ENCODE data around the gene KLHL22. TPM values are rescaled to one million over a fixed set of nuclear protein-coding genes. Genes with fewer than 3 reads are reported as not detected.

Gene KLHL22
- total RNA-seq, 6 donors from 2014 or later: 17.5 to 48.2 (median 22.7) TPM

DNA sequence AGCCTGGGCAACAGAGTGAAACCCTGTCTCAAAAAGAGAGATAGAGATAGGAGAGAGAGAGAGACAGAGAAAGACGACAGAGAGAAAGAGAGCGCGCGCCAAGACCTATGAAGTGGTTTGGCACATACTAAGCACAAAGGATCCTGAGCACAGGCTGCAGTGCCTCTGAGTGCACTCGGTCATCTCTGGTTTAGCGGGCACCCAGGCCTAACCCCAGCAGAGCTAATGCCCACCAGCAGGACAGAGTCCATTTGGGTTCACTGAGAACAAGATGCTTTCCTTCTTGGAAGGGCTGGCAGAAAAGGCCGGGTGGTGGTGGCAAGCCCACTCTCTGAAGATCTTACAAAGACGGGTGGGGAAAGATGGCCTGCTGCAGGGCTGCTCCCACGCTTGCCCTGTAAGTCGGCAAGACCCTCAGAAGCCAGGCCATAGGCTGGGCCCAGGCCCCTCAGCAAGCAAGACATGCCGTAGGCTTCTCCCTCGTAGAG lies 61.3 kb downstream of the KLHL22 start:
- Histone ChIP-seq H3K27ac (no peak overlapping the region), H3K4me1 (peaks cover 48 to 66% (median 59%) of the 10 kb centered on the region in 4 donors), H3K27me3 (peaks cover 0 to 49% (median 19%) of the 10 kb centered on the region in 4 donors), H3K36me3 (peaks cover 0 to under 1% (median 0%) of the 10 kb centered on the region in 4 donors), H3K4me3 (no peak overlapping the region), H3K9me3 (no peaks in the 10 kb centered on the region)
- no peak for ATAC-seq (ENCODE audit: low FRiP score in 2 of 2)
- peak in 1 of 2 donors; percentile 7 for DNase-seq
- TF ChIP-seq CTCF (IDR thresholded peaks at IDR 0.05) (no peak), POLR2A (IDR thresholded peaks at IDR 0.05) (no peak), POLR2AphosphoS5 (IDR thresholded peaks at IDR 0.05) (no peak), EP300 (IDR thresholded peaks at IDR 0.05) (no peak)
- WGBS, 2 donors: 90 to 93% methylated on average over 11 to 12 of the region's 12 CpGs

DNA sequence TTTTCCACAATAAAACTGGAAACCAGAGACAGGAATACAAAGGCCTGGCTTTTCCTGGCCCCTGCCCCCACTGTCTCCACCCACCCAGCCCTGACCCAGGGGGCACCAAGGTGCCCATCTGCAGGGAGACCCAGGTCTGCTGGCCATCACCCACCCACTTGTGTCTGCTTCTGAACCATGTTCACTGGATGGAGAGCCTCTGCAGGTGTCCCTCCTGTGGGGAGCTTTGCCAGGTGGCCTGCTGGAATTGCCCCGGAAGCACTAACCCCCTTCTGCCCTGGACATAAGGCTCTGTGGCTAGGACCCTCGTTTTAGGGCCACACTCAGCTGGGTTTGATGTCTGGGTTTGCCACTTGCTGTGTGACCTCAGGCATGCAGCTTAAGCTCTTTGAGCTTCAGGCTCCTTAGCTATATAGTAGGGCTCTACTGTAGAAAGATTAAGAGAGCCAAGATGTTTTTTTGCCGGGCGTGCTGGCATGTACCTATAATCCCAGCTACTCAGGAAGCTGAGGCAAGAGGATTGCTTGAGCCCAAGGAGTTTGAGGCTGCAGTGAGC lies 61.8 kb downstream of the KLHL22 start:
- peaks cover 0 to 49% (median 19%) of the 10 kb centered on the region in 4 donors for H3K27me3 ChIP-seq
- DNase-seq: no peak
- no peak for TF ChIP-seq EP300 (IDR thresholded peaks at IDR 0.05)
- no peak for TF ChIP-seq POLR2A (IDR thresholded peaks at IDR 0.05)

DNA sequence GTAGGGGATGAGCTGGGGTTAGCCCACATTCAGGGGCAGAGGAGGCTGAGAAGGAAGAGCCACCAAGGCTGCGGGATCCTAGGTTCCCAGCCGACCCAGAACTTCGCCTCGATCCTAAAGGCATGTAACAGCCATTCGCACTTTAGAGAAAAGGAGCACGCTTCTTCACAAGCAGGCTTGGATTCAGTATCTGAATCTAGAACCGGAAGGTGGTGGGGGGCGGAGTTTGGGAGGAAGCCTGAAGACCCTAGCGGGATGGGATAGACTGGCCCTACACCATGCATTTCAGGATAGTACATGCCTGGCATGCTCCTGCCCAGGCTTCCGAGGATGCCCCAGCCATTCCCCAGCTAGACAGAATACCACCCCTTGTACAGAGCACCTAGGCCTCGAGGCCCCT lies 62.4 kb downstream of the KLHL22 start:
- H3K9me3 ChIP-seq: no peaks in the 10 kb centered on the region
- no peak for ATAC-seq (ENCODE audit: low FRiP score in 2 of 2)
- DNase-seq: no peak
- WGBS, 2 donors: 94 to 97% methylated on average over 10 to 11 of the region's 11 CpGs
- H3K27me3 ChIP-seq: peaks cover 0 to 48% (median 18%) of the 10 kb centered on the region in 4 donors
- no peak overlapping the region for H3K4me3 ChIP-seq
- H3K4me1 ChIP-seq: peaks cover 49 to 62% (median 57%) of the 10 kb centered on the region in 4 donors
- H3K27ac ChIP-seq: no peak overlapping the region
- H3K36me3 ChIP-seq: peaks cover 0 to 12% (median 0%) of the 10 kb centered on the region in 4 donors
- TF ChIP-seq POLR2A (IDR thresholded peaks at IDR 0.05): no peak
- TF ChIP-seq POLR2AphosphoS5 (IDR thresholded peaks at IDR 0.05): no peak
- TF ChIP-seq CTCF (IDR thresholded peaks at IDR 0.05): no peak

More for the DNA sequence above, 61.8 kb downstream of the KLHL22 start:
- Histone ChIP-seq H3K36me3 (peaks cover 0 to 6% (median 0%) of the 10 kb centered on the region in 4 donors), H3K4me3 (no peak overlapping the region), H3K9me3 (no peaks in the 10 kb centered on the region), H3K4me1 (peaks cover 51 to 68% (median 61%) of the 10 kb centered on the region in 4 donors), H3K27ac (no peak overlapping the region)
- WGBS, 2 donors: 81 to 90% methylated on average over 3 to 4 of the region's 4 CpGs
- ATAC-seq (ENCODE audit: low FRiP score in 2 of 2): no peak

GRCh38 chr22:20432244-20432686 lies 63.3 kb downstream of the KLHL22 start:
- ATAC-seq (ENCODE audit: low FRiP score in 2 of 2) (no peak), DNase-seq (peak in 1 of 2 donors; percentile 21)
- H3K4me1 ChIP-seq: peaks cover 46 to 55% (median 50%) of the 10 kb centered on the region in 4 donors
- no peak overlapping the region for H3K4me3 ChIP-seq
- TF ChIP-seq EP300 (IDR thresholded peaks at IDR 0.05) (no peak), CTCF (IDR thresholded peaks at IDR 0.05) (no peak), POLR2A (IDR thresholded peaks at IDR 0.05) (no peak), POLR2AphosphoS5 (IDR thresholded peaks at IDR 0.05) (no peak)
- H3K9me3 ChIP-seq: no peaks in the 10 kb centered on the region
- H3K27me3 ChIP-seq: peaks cover 0 to 41% (median 16%) of the 10 kb centered on the region in 4 donors
- WGBS, 2 donors: 58 to 96% methylated on average over 2 to 3 of the region's 3 CpGs
- H3K27ac ChIP-seq: no peak overlapping the region
- peaks cover 0 to 19% (median 2%) of the 10 kb centered on the region in 4 donors for H3K36me3 ChIP-seq

- DNase-seq: peak in 1 of 2 donors; percentile 66
- 51 to 87% methylated on average over 12 to 37 of the region's 50 CpGs for WGBS, 2 donors
- Histone ChIP-seq H3K27ac (no peak overlapping the region), H3K36me3 (peaks cover 0 to 24% (median 3%) of the 10 kb centered on the region in 4 donors), H3K4me1 (peaks cover 40 to 49% (median 44%) of the 10 kb centered on the region in 4 donors), H3K27me3 (peaks cover 0 to 37% (median 13%) of the 10 kb centered on the region in 4 donors), H3K9me3 (no peaks in the 10 kb centered on the region), H3K4me3 (peak overlapping the region in 3 of 4 donors; percentile 47 to 56 (median 55))
- TF ChIP-seq EP300 (IDR thresholded peaks at IDR 0.05) (no peak), CTCF (IDR thresholded peaks at IDR 0.05) (no peak), POLR2A (IDR thresholded peaks at IDR 0.05) (no peak), POLR2AphosphoS5 (IDR thresholded peaks at IDR 0.05) (no peak)
- ATAC-seq (ENCODE audit: low FRiP score in 2 of 2): no peak
Measured at GRCh38 chr22:20431511-20432192, 63.9 kb downstream of the KLHL22 start.
